Right renal pelvis (tissue), 4 donors: ENCODE measurements around the gene EXD3. TPM values are rescaled to one million over a fixed set of nuclear protein-coding genes. Genes with fewer than 3 reads are reported as not detected.

ENCODE experiments used
- DNase-seq, 4 donors: peaks; one replicate each; pipeline ENCODE4 v3.0.0-alpha.2; 2013; ENCODE audit warnings: low read depth in 4 of 4, low spot score in 3 of 4, missing footprints in 1 of 4
- polyA plus RNA-seq, 4 donors: library from polyadenylated mRNA; unstranded; fragments of 120-200 nt; gene quantifications; one replicate each; pipeline ENCODE4 v1.2.1, GENCODE V29; 2013; ENCODE audit not compliant: insufficient read length in 4 of 4

Gene EXD3
- polyA plus RNA-seq, 4 donors, result 12.5 to 19.3 (median 13.8) TPM

- no peak for DNase-seq
Measured at GRCh38 chr9:137299203-137299565, 123.8 kb downstream of the EXD3 start.

GRCh38 chr9:137298401-137299202, 124.4 kb downstream of the EXD3 start:
- no peak for DNase-seq

- DNase-seq, result no peak
Measured at GRCh38 chr9:137297966-137298365, 125.0 kb downstream of the EXD3 start.

- no peak for DNase-seq
Measured at GRCh38 chr9:137296670-137297664, 126.0 kb downstream of the EXD3 start.

- DNase-seq, result no peak
Measured at GRCh38 chr9:137295849-137296669, 126.9 kb downstream of the EXD3 start.

- DNase-seq, result no peak
Measured at GRCh38 chr9:137295238-137295811, 127.6 kb downstream of the EXD3 start.

- DNase-seq, result no peak
Measured at GRCh38 chr9:137294681-137295237, 128.2 kb downstream of the EXD3 start.

GRCh38 chr9:137294091-137294680, 128.8 kb downstream of the EXD3 start:
- DNase-seq, result no peak

- no peak for DNase-seq
Measured at GRCh38 chr9:137293482-137294090, 129.4 kb downstream of the EXD3 start.

- DNase-seq, result no peak
Measured at GRCh38 chr9:137293094-137293481, 129.9 kb downstream of the EXD3 start.

- no peak for DNase-seq
Measured at GRCh38 chr9:137286975-137287383, 136.0 kb downstream of the EXD3 start.

- no peak for DNase-seq
Measured at GRCh38 chr9:137281345-137282116, 141.4 kb downstream of the EXD3 start.

- no peak for DNase-seq
Measured at GRCh38 chr9:137280474-137281344, 142.3 kb downstream of the EXD3 start.

GRCh38 chr9:137279741-137280473, 143.1 kb downstream of the EXD3 start:
- DNase-seq, result no peak

GRCh38 chr9:137278721-137279711, 143.9 kb downstream of the EXD3 start:
- DNase-seq, result no peak
